IMR-90 (cell line): ENCODE data around the gene SLC25A21. TPM values are rescaled to one million over a fixed set of nuclear protein-coding genes. Genes with fewer than 3 reads are reported as not detected.

Experiments
- ATAC-seq: fragments of 200-7000 bp; cut with Tn5 transposase; 2 replicates; pipeline ENCODE4 v1.9.1; 2020; ENCODE audit warnings: low read depth, mild to moderate bottlenecking, moderate library complexity
- BruUV-seq: library from RNA; stranded (reverse); fragments of 400-500 nt; replicated peaks from 2 replicates; lab custom pipeline; 2021; lab: Mats Ljungman, UMichigan
- CTCF ChIA-PET: fragments of 300-600 bp; formaldehyde crosslinking; extraction: SDS; loops from one replicate; lab custom pipeline; 2021; ENCODE audit warnings: antibody characterized with exemption; lab: Yijun Ruan, JAX
- POLR2A ChIA-PET: fragments of 300-600 bp; sonication (Branson Sonifier 250); formaldehyde crosslinking; loops from one replicate; lab custom pipeline; 2022; ENCODE audit warnings: antibody characterized with exemption; ENCODE audit not compliant: unreplicated experiment; lab: Charles Lee
- DNase-seq: peaks from one replicate; pipeline ENCODE4 v3.0.0; 2013
- H2AFZ ChIP-seq: replicated peaks from 2 replicates; pipeline ENCODE3; 2013; ENCODE audit warnings: low read length, mild to moderate bottlenecking; ENCODE audit not compliant: poor library complexity
- H2AK5ac ChIP-seq: 2 replicates; pipeline ENCODE4 v1.6.1; 2013; ENCODE audit warnings: low read depth, low read length, inconsistent platforms
- H2AK9ac ChIP-seq: replicated peaks from 2 replicates; pipeline ENCODE3; 2013; ENCODE audit warnings: mild to moderate bottlenecking, low read depth, low read length, moderate library complexity; ENCODE audit not compliant: poor library complexity
- H2BK120ac ChIP-seq: 2 replicates; pipeline ENCODE4 v1.6.1; 2013; ENCODE audit warnings: low read depth, low read length, inconsistent platforms
- H2BK15ac ChIP-seq: 3 replicates; pipeline ENCODE4 v1.6.1; 2013; ENCODE audit warnings: low read depth, low read length, inconsistent platforms
- H2BK20ac ChIP-seq: 2 replicates; pipeline ENCODE4 v1.6.1; 2013; ENCODE audit warnings: low read depth, mild to moderate bottlenecking, inconsistent platforms, low read length, moderate library complexity
- H2BK5ac ChIP-seq: 2 replicates; pipeline ENCODE4 v1.6.1; 2013; ENCODE audit warnings: mild to moderate bottlenecking, low read depth, low read length, inconsistent platforms; ENCODE audit not compliant: poor library complexity, severe bottlenecking
- H3K14ac ChIP-seq: replicated peaks from 2 replicates; pipeline ENCODE4 v1.6.1; 2013; ENCODE audit warnings: low read depth, low read length, inconsistent platforms
- H3K18ac ChIP-seq: 2 replicates; pipeline ENCODE4 v1.6.1; 2013; ENCODE audit warnings: low read depth, low read length, control low read depth
- H3K23ac ChIP-seq: 2 replicates; pipeline ENCODE4 v1.6.1; 2013; ENCODE audit warnings: low read depth, low read length, inconsistent platforms
- H3K27ac ChIP-seq: 2 replicates; pipeline ENCODE4 v1.5.1; 2013; ENCODE audit warnings: mild to moderate bottlenecking, control low read depth, low read length; ENCODE audit not compliant: insufficient read depth
- H3K27me3 ChIP-seq: 2 replicates; pipeline ENCODE4 v1.6.1; 2013; ENCODE audit warnings: low read length; ENCODE audit not compliant: control insufficient read depth, insufficient read depth
- H3K36me3 ChIP-seq: 2 replicates; pipeline ENCODE4 v1.6.1; 2013; ENCODE audit warnings: low read length, mixed read lengths; ENCODE audit not compliant: control insufficient read depth, insufficient read depth
- H3K4ac ChIP-seq: 2 replicates; pipeline ENCODE4 v1.6.1; 2013; ENCODE audit warnings: low read depth, low read length, inconsistent platforms
- H3K4me1 ChIP-seq: 2 replicates; pipeline ENCODE4 v1.6.1; 2013; ENCODE audit warnings: low read length, mixed read lengths; ENCODE audit not compliant: control insufficient read depth, insufficient read depth
- H3K4me2 ChIP-seq: 2 replicates; pipeline ENCODE4 v1.6.1; 2013; ENCODE audit warnings: low read depth, mild to moderate bottlenecking, control low read depth, low read length, moderate library complexity
- H3K4me3 ChIP-seq: 2 replicates; pipeline ENCODE4 v1.5.1; 2013; ENCODE audit warnings: low read depth, mild to moderate bottlenecking, control low read depth, low read length, moderate library complexity; ENCODE audit not compliant: insufficient read depth
- H3K56ac ChIP-seq: 2 replicates; pipeline ENCODE4 v1.6.1; 2013; ENCODE audit warnings: low read length, inconsistent platforms; ENCODE audit not compliant: insufficient read depth; ENCODE audit errors: extremely low read depth
- H3K79me1 ChIP-seq, 2 experiments: 2 replicates each; pipeline ENCODE4 v1.6.1; 2013; ENCODE audit warnings: low read length in 2 of 2, inconsistent platforms in 1 of 2, low read depth in 1 of 2
- H3K9ac ChIP-seq: 2 replicates; pipeline ENCODE4 v1.6.1; 2013; ENCODE audit warnings: low read depth, low read length, control low read depth
- H3K9me1 ChIP-seq: 2 replicates; pipeline ENCODE4 v1.6.1; 2013; ENCODE audit warnings: low read length, inconsistent platforms; ENCODE audit not compliant: insufficient read depth
- H3K9me3 ChIP-seq: 2 replicates; pipeline ENCODE4 v1.6.1; 2013; ENCODE audit warnings: low read length; ENCODE audit not compliant: control insufficient read depth, insufficient read depth
- H4K20me1 ChIP-seq: 2 replicates; pipeline ENCODE4 v1.6.1; 2013; ENCODE audit warnings: low read length, inconsistent platforms; ENCODE audit not compliant: insufficient read depth
- H4K5ac ChIP-seq: 2 replicates; pipeline ENCODE4 v1.6.1; 2013; ENCODE audit warnings: mild to moderate bottlenecking, low read depth, low read length, control low read depth
- H4K8ac ChIP-seq, 2 experiments: 2 replicates each; pipeline ENCODE4 v1.6.1; 2013; ENCODE audit warnings: low read depth in 2 of 2, low read length in 2 of 2, control low read depth in 1 of 2, inconsistent platforms in 1 of 2
- H4K91ac ChIP-seq: 2 replicates; pipeline ENCODE4 v1.6.1; 2013; ENCODE audit warnings: low read depth, low read length, inconsistent platforms; ENCODE audit not compliant: insufficient read depth
- BHLHE40 ChIP-seq: fragments of 150-350 bp; IDR thresholded peaks from 2 replicates; pipeline ENCODE4 v1.6.1; 2016; ENCODE audit warnings: mild to moderate bottlenecking, low read depth, low read length
- CEBPB ChIP-seq: IDR thresholded peaks from 2 replicates; pipeline ENCODE4 v1.6.1; 2012; ENCODE audit warnings: low read depth, low read length, improper control_type of control experiment
- CTCF ChIP-seq: conservative IDR thresholded peaks from 2 replicates; pipeline ENCODE4 v1.5.1; 2012; ENCODE audit warnings: mild to moderate bottlenecking, low read depth, low read length, improper control_type of control experiment
- ELK1 ChIP-seq: fragments of 150-350 bp; IDR thresholded peaks from 2 replicates; pipeline ENCODE4 v1.6.1; 2016; ENCODE audit warnings: low read depth, mild to moderate bottlenecking, low read length, moderate library complexity, borderline replicate concordance
- MXI1 ChIP-seq: IDR thresholded peaks from 2 replicates; pipeline ENCODE4 v1.6.1; 2012; ENCODE audit warnings: low read depth, mild to moderate bottlenecking, low read length, moderate library complexity, borderline replicate concordance
- NFE2L2 ChIP-seq: fragments of 150-350 bp; IDR thresholded peaks from 2 replicates; pipeline ENCODE4 v1.6.1; 2016; ENCODE audit warnings: low read depth, mild to moderate bottlenecking, low read length
- POLR2A ChIP-seq: IDR thresholded peaks from 2 replicates; pipeline ENCODE4 v1.6.1; 2012; ENCODE audit warnings: mild to moderate bottlenecking, low read depth, low read length
- RCOR1 ChIP-seq: IDR thresholded peaks from 2 replicates; pipeline ENCODE4 v1.6.1; 2012; ENCODE audit warnings: mild to moderate bottlenecking, low read length, improper control_type of control experiment; ENCODE audit not compliant: insufficient replicate concordance
- RFX5 ChIP-seq: IDR thresholded peaks from 2 replicates; pipeline ENCODE4 v1.8.0; 2012; ENCODE audit warnings: low read depth, mild to moderate bottlenecking, low read length, moderate library complexity
- USF2 ChIP-seq: fragments of 150-350 bp; IDR thresholded peaks from 2 replicates; pipeline ENCODE4 v1.6.1; 2017; ENCODE audit warnings: mild to moderate bottlenecking, antibody characterized with exemption, low read length, low read depth
- WGBS, 2 experiments: methylation state at CpG; one replicate each; pipeline versions ENCODE4 v1.1.5 to v1.1.7; 2013; ENCODE audit warnings: missing lambda C conversion rate in 2 of 2; ENCODE audit not compliant: insufficient read length in 1 of 2; ENCODE audit errors: extremely low coverage in 2 of 2; 5-methylcytosine and 5-hydroxymethylcytosine counted together
- dilution Hi-C: fragments of 300-500 bp; cut with HindIII; formaldehyde crosslinking; loops from one replicate; pipeline ENCODE4 v1.14.3; 2018; ENCODE audit warnings: low sequenced_read_pairs; ENCODE audit not compliant: unreplicated experiment
- in situ Hi-C: fragments of 300-500 bp; cut with MboI; formaldehyde crosslinking; loops from 3 replicates; pipeline ENCODE4 v1.14.3; 2019; ENCODE audit warnings: low sequenced_read_pairs, inconsistent platforms, mixed read lengths
- intact Hi-C: fragments of 100-400 bp; cut with micrococcal nuclease; formaldehyde crosslinking; loops from 2 replicates; pipeline ENCODE4 v1.10.0; 2022
- polyA plus RNA-seq, 3 experiments: library from polyadenylated mRNA; depleted of rRNA; stranded (reverse); fragments of >200 nt; gene quantifications; 2 replicates each; pipeline ENCODE4 v1.2.3, GENCODE V29; 2012; ENCODE audit warnings: low replicate concordance in 1 of 3
- total RNA-seq: library from RNA; depleted of rRNA; stranded (reverse); fragments of >200 nt; gene quantifications from 2 replicates; pipeline ENCODE4 v1.2.3, GENCODE V29; 2012

Gene SLC25A21
- total and polyA plus RNA-seq, 2 of the 4 experiments (the other 2 are of a cell fraction) = 0.62 to 0.90 TPM

- Histone ChIP-seq H3K79me1 (no peaks in the 10 kb centered on the region), H4K20me1 (no peaks in the 10 kb centered on the region), H3K9ac (no peak overlapping the region), H3K27ac (no peak overlapping the region), H4K8ac (no peak overlapping the region), H3K56ac (no peak overlapping the region), H3K18ac (no peak overlapping the region), H3K4me2 (no peak overlapping the region), H2AK5ac (no peak overlapping the region), H3K4me1 (no peaks in the 10 kb centered on the region), H3K4me3 (no peak overlapping the region), H3K27me3 (no peaks in the 10 kb centered on the region), H2BK15ac (no peak overlapping the region), H2BK120ac (no peak overlapping the region), H2AFZ (no peak overlapping the region), H3K9me3 (no peaks in the 10 kb centered on the region), H3K14ac (no peak overlapping the region), H2BK5ac (no peak overlapping the region), H3K9me1 (no peaks in the 10 kb centered on the region), H2AK9ac (no peak overlapping the region), H3K36me3 (no peaks in the 10 kb centered on the region), H4K5ac (no peak overlapping the region), H4K91ac (no peak overlapping the region), H3K23ac (no peak overlapping the region), H3K4ac (no peak overlapping the region), H2BK20ac (no peak overlapping the region)
- in situ Hi-C loops = no loop called here
- no peak for TF ChIP-seq BHLHE40
- no peak for TF ChIP-seq CEBPB
- TF ChIP-seq RCOR1 = no peak
- TF ChIP-seq MXI1 = no peak
- TF ChIP-seq ELK1 = no peak
- no peak for TF ChIP-seq NFE2L2
- no peak for TF ChIP-seq RFX5
- no peak for TF ChIP-seq USF2
- no peak for TF ChIP-seq POLR2A
- TF ChIP-seq CTCF = no peak
- intact Hi-C loops = no loop called here
- ChIA-PET POLR2A (no interaction called here), CTCF (no interaction called here)
- ATAC-seq (no peak), DNase-seq (no peak)
- no CpG with 5 or more reads among the region's 4 CpGs for WGBS, 2 experiments
- dilution Hi-C loops = no loop called here
- no TSS peak for BruUV-seq
Measured at GRCh38 chr14:37013078-37013477, 159.3 kb downstream of the SLC25A21 start.
